Skin of body (tissue), 2 donors: ENCODE measurements around the gene ITGB2. TPM values are rescaled to one million over a fixed set of nuclear protein-coding genes. Genes with fewer than 3 reads are reported as not detected.
"Not testable (repeated sequence)": the region's sequence is repeated elsewhere in the genome, so short reads cannot be mapped to it uniquely, and the experiment has no call there.

Source experiments
- DNase-seq: peaks from one replicate; lab custom pipeline; 2025; lab: John Stamatoyannopoulos, UW
- total RNA-seq: library from RNA; depleted of rRNA; stranded (reverse); fragments of >200 nt; gene quantifications from one replicate; pipeline ENCODE4 v1.2.3, GENCODE V29; 2014

ITGB2 gene
- total RNA-seq, 1 donor from 2014 or later, result 22.5 TPM

DNA sequence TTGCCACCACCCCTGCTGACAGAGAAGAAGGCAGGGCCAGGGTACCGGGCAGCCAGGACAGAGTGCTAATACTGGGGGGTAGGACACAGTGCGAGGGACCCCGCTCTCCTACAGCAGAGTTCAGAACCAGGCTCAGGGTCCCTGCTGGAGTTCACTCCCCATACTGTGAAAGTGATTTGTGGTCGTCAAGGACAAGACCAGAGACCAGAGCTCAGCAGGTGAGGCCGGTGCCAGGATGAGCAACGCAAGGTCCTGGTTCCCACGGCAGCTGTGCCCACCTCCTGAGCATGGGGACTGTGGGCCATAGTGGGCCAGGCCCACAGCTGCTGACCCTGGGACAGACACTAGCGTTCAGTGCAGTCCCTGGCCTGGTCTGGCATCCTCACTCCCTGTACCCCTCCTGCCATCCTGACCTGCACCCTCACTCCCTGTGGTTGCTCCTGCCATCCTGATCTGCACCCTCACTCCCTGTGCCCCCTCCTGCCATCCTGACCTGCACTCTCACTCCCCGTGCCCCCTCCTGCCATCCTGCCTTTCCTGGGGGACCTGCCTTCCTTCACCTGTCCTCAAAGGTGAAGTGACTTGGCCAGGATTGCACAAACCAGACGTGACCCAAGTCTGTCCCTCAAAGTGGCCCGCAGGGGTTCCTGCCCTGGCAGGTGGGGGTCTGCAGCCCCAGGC lies 33.4 kb downstream of the ITGB2 start:
- DNase-seq, result no peak

DNA sequence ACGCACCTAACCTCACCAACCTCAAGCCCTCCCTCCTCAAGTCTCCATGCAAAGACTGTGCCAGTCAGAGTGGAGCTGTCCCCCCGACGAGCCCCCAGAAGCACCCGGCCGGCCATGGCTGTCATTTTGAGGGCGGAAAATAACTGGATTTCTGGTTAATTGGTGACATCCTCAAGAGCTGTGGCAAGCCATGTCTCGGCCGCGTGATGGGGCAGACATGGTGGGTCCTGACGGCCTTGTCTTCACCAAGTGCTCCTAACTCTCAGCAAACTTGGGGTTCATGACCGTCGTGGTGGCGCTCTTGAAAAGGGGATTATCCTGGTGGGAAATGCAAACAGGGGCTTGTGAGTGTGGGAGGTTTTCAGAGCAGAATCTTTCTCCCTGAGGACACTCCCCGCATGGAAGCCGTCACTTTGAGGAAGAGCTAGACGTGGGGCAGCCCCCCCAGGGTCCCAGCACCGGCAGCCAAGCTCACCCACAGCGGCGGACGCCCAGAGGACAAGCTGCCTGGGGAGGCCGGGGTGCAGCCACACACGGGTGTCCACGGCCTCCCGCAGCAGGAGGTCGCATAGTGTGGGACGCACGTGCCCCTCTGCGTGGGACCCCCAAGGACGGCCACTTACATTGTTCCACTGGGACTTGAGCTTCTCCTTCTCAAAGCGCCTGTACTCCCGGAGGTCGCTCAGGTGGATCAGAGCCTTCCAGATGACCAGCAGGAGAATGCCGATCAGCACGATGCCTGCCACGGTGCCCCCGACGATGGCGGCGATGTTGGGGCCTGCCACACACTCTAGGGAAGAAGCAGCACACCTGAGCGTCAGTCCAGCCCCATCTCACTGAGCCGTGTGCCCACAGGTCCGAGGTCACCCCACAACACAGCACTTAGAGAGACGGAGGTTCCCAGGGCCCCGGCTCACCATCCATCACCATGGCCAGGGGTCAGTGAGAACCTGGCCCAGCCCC lies 34.3 kb downstream of the ITGB2 start:
- no peak for DNase-seq

GRCh38 chr21:44885615-44886014 lies 35.1 kb downstream of the ITGB2 start:
- DNase-seq, result no peak

- DNase-seq, result no peak
Observed at GRCh38 chr21:44884097-44884496, 36.6 kb downstream of the ITGB2 start.

DNA sequence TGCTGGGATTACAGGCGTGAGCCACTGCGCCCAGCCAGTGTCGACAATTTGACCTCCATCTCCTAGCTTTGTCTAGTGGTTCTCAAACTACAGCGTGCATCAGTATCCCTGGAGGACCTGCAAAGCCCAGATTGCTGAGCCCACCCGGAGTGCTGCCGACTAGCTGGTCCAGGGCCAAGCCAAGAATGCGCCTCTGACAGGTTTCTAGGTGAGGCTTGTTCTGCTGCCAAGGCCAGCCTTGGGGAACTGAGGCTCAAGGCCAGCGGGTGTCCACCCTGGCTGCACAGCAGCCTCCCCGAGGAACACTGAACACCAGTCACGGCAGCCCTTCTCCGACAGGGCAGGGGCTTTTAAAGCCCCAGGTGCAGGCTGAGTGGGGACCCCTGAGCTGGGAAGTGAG lies 37.4 kb downstream of the ITGB2 start:
- no peak for DNase-seq

DNA sequence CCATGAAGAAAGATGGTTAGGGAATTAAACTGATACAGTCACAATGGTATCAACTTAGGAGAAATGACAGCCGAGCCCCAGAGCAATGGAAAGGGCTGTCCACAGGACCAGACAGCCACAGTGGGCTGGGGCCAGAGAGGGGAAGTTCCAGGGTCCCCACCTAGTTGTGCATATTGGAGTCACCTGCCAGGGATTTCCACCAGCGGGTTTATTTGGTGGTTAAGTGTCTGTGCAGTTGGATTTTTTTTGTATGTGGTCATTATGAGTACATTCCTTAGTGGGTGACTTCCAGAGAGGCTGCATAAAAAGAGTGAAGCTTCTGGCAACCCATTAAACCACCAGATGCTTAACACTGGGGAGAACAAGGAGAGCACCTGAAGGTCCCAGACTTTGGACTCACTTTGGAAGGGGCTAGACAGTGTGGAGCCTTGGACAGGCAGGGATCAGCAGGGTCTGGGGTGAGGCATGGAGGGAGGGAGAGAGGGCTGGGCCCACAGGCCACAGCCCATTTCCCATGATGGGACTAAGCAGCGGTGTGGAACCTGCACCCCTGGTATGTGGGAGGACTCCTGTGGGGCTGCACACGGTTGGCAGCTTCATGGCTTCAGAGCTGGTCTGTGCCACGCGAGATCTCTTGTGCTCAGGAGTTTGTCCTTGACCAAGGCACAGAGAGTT lies 39.4 kb downstream of the ITGB2 start:
- DNase-seq, result no peak

- no peak for DNase-seq
Observed at GRCh38 chr21:44880405-44881197, 40.1 kb downstream of the ITGB2 start.

- DNase-seq, result not testable (repeated sequence)
Observed at GRCh38 chr21:44879238-44879637, 41.5 kb downstream of the ITGB2 start.

- no peak for DNase-seq
Observed at GRCh38 chr21:44878053-44878982, 42.4 kb downstream of the ITGB2 start.

GRCh38 chr21:44876849-44877575 lies 43.7 kb downstream of the ITGB2 start:
- no peak for DNase-seq

DNA sequence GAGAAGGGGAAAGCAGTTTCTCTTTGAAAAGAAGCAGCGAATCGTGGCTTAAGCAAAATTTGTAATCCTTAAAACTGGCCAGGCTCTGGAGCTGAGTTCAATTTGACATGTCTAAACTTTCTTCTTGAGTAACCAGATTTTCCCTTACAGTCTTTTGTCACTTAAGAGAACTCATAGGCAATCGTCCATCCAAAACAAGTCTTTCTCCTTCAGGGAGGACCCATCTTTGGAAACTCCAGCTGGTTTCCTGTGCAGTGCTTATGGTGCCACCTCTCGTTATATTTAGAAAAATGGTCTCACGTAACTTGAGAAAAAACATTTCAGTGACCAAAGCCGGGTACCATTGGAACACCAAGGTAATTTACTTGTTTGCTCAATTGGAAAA lies 45.4 kb downstream of the ITGB2 start:
- DNase-seq, result no peak

DNA sequence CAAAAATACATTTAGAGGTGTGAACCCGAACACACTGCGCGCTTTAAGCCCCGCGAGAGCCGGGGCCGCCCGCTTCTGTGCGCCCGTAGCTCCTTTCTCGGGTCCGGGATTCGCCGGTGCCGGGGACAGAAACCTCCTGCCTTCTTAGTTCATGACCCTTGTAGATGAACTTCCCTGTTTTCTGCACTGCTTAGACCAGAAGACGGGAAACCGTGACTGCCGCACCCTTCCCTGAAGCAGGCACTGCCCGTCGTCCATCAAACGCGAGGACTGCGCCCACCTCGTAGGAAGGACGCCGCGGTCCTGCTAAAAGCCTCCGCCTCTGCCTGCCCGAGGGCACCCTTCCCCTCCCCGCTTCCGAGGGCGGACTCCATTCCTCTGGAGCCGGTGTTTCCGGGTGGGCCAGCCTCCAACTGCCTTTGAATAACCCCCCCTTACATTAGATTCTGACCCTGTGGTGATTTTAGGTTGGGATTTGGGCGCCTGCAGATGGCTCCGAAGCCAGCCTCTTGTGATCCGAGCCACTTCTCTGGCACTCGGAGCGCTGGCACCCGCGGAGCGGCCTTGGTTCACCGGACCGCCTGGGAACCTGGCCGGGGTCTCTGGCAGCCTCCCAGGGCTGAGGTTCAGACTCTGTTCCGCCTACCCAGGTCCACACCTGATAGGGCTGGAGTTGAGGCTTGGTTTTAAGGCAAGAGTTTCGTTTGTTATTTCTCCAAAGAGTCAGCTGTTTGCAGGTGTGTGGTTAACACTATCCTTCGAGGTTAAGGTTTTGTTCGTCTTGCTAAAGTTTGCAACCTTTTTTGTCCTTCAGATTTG lies 46.0 kb downstream of the ITGB2 start:
- no peak for DNase-seq

- DNase-seq, result no peak
Observed at GRCh38 chr21:44874240-44874496, 46.5 kb downstream of the ITGB2 start.

DNA sequence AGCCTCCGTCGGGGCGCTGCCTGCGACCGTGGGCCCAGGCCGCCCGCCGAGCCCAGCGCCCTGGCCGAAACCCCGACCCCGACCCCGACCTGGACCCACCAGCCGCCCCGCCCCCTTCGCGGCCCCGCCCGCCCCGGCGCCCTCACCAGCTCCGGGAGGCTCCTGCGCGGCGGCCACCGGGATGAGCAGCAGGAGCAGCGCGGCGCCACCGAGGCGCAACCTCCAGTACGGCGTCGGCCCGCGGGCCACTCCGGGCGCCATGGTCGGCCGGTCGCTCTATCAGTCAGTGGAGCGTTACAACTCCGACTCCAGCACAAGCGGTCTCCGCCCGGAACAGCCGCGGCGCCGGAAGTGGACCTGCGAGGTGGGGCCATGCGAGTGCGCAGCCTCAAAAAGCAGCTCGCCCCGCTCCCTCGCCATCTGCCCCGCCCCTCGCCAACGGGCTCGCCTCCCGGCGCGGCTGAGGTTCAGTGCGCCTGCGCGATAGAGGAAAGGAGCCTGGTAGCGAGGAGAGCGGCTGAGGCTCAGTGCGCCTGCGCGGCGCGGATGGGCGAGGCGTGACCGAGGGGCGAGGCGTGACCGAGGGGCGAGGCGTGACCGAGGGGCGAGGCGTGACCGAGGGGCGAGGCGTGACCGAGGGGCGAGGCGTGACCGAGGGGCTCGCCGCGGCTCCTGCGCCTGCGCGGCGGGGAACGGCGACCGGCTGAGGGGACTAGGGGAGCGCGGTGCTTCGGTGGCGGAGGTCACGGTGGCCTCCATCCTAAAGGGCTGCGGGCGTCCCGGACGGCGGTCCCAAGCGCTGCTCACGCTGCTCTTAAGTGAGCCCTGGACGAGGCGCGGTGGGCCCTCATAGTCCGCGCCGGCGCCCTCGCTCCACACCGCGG lies 47.1 kb downstream of the ITGB2 start, which contains the start of gene PTTG1IP:
TSS of gene PTTG1IP (minus strand) at position 335 of the 884 bp plus-strand sequence. CDS start at position 261, 74 bp downstream.
- DNase-seq, result peak; percentile 95

GRCh38 chr21:44872649-44873355 lies 47.9 kb downstream of the ITGB2 start:
- DNase-seq, result no peak

DNA sequence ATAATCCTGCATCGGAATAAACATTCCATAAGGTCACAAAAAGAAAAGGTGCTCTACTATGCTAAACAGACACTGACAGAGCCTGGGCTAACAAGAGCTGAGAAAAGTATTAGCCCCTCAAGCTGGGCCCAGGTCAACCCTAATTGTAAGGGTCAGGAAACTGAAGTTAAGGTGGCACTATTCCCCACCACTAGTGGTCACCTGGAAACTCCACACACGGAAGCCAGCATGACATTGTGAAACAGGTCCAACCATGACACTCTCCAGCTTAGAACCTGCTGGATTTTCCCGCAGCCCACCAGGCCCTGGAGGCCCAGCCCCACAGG lies 48.4 kb downstream of the ITGB2 start:
- no peak for DNase-seq

GRCh38 chr21:44871576-44872269 lies 49.0 kb downstream of the ITGB2 start:
- no peak for DNase-seq
